ENCODE measurements around the gene LMO3.
"Not testable (repeated sequence)": the region's sequence is repeated elsewhere in the genome, so short reads cannot be mapped to it uniquely, and the experiment has no call there.

The LMO3 gene

GRCh38 chr12:16545836-16546235 is 60.1 kb downstream of the LMO3 start:
- H3K9me3 Mint-ChIP-seq = peaks cover 18% of the 10 kb centered on the region
- H3K27ac Mint-ChIP-seq = no peak overlapping the region
- no peak overlapping the region for H3K4me3 Mint-ChIP-seq
- no peaks in the 10 kb centered on the region for H3K4me1 Mint-ChIP-seq (ENCODE audit: low read depth)
- H3K27me3 Mint-ChIP-seq = no peaks in the 10 kb centered on the region
- H3K36me3 Mint-ChIP-seq (ENCODE audit: low read depth) = no peaks in the 10 kb centered on the region

- H3K4me3 Mint-ChIP-seq = no peak overlapping the region
- H3K36me3 Mint-ChIP-seq (ENCODE audit: low read depth) = no peaks in the 10 kb centered on the region
- no peak overlapping the region for H3K27ac Mint-ChIP-seq
- H3K27me3 Mint-ChIP-seq = no peaks in the 10 kb centered on the region
- no peaks in the 10 kb centered on the region for H3K4me1 Mint-ChIP-seq (ENCODE audit: low read depth)
- peaks cover 34% of the 10 kb centered on the region for H3K9me3 Mint-ChIP-seq
Observed at GRCh38 chr12:16542586-16542985, 63.4 kb downstream of the LMO3 start.

GRCh38 chr12:16537652-16538051 is 68.3 kb downstream of the LMO3 start:
- H3K4me1 Mint-ChIP-seq (ENCODE audit: low read depth); H3K36me3 Mint-ChIP-seq (ENCODE audit: low read depth); H3K27me3 Mint-ChIP-seq; H3K4me3 Mint-ChIP-seq; H3K27ac Mint-ChIP-seq: not testable (repeated sequence)
- peaks cover 39% of the 10 kb centered on the region for H3K9me3 Mint-ChIP-seq

- no peak overlapping the region for H3K27ac Mint-ChIP-seq
- H3K36me3 Mint-ChIP-seq (ENCODE audit: low read depth) = no peaks in the 10 kb centered on the region
- H3K4me1 Mint-ChIP-seq (ENCODE audit: low read depth) = no peaks in the 10 kb centered on the region
- no peaks in the 10 kb centered on the region for H3K27me3 Mint-ChIP-seq
- H3K9me3 Mint-ChIP-seq = peaks cover 11% of the 10 kb centered on the region
- no peak overlapping the region for H3K4me3 Mint-ChIP-seq
Observed at GRCh38 chr12:16531621-16532020, 74.3 kb downstream of the LMO3 start.

- H3K27me3 Mint-ChIP-seq = no peaks in the 10 kb centered on the region
- H3K9me3 Mint-ChIP-seq = peaks cover 8% of the 10 kb centered on the region
- no peaks in the 10 kb centered on the region for H3K4me1 Mint-ChIP-seq (ENCODE audit: low read depth)
Observed at GRCh38 chr12:16530268-16530850, 75.6 kb downstream of the LMO3 start.

GRCh38 chr12:16526693-16527092 is 79.3 kb downstream of the LMO3 start:
- Mint-ChIP-seq H3K27ac (no peak overlapping the region), H3K27me3 (no peaks in the 10 kb centered on the region), H3K9me3 (peaks cover 6% of the 10 kb centered on the region), H3K36me3 (ENCODE audit: low read depth) (no peaks in the 10 kb centered on the region), H3K4me1 (ENCODE audit: low read depth) (no peaks in the 10 kb centered on the region), H3K4me3 (no peak overlapping the region)

More at GRCh38 chr12:16530268-16530850, 75.6 kb downstream of the LMO3 start:
- Mint-ChIP-seq H3K36me3 (ENCODE audit: low read depth) (no peaks in the 10 kb centered on the region), H3K27ac (no peak overlapping the region), H3K4me3 (no peak overlapping the region)

- Mint-ChIP-seq H3K36me3 (ENCODE audit: low read depth) (no peaks in the 10 kb centered on the region), H3K9me3 (peaks cover 6% of the 10 kb centered on the region), H3K4me1 (ENCODE audit: low read depth) (no peaks in the 10 kb centered on the region), H3K27me3 (no peaks in the 10 kb centered on the region), H3K4me3 (no peak overlapping the region), H3K27ac (no peak overlapping the region)
Observed at GRCh38 chr12:16524378-16524777, 81.6 kb downstream of the LMO3 start.

GRCh38 chr12:16523951-16524331 is 82.0 kb downstream of the LMO3 start:
- no peaks in the 10 kb centered on the region for H3K27me3 Mint-ChIP-seq
- no peaks in the 10 kb centered on the region for H3K36me3 Mint-ChIP-seq (ENCODE audit: low read depth)
- H3K4me1 Mint-ChIP-seq (ENCODE audit: low read depth) = no peaks in the 10 kb centered on the region
- peaks cover 6% of the 10 kb centered on the region for H3K9me3 Mint-ChIP-seq
- no peak overlapping the region for H3K4me3 Mint-ChIP-seq
- no peak overlapping the region for H3K27ac Mint-ChIP-seq

GRCh38 chr12:16523284-16523950 is 82.5 kb downstream of the LMO3 start:
- H3K4me3 Mint-ChIP-seq = no peak overlapping the region
- no peaks in the 10 kb centered on the region for H3K36me3 Mint-ChIP-seq (ENCODE audit: low read depth)
- H3K4me1 Mint-ChIP-seq (ENCODE audit: low read depth) = no peaks in the 10 kb centered on the region
- no peak overlapping the region for H3K27ac Mint-ChIP-seq
- no peaks in the 10 kb centered on the region for H3K27me3 Mint-ChIP-seq
- H3K9me3 Mint-ChIP-seq = peaks cover 6% of the 10 kb centered on the region

- H3K4me3 Mint-ChIP-seq = no peak overlapping the region
- H3K9me3 Mint-ChIP-seq = peaks cover 6% of the 10 kb centered on the region
- H3K27ac Mint-ChIP-seq = no peak overlapping the region
- H3K36me3 Mint-ChIP-seq (ENCODE audit: low read depth) = no peaks in the 10 kb centered on the region
- no peaks in the 10 kb centered on the region for H3K27me3 Mint-ChIP-seq
- H3K4me1 Mint-ChIP-seq (ENCODE audit: low read depth) = no peaks in the 10 kb centered on the region
Observed at GRCh38 chr12:16520328-16520727, 85.6 kb downstream of the LMO3 start.

GRCh38 chr12:16515666-16516065 is 90.3 kb downstream of the LMO3 start:
- Mint-ChIP-seq H3K27ac (no peak overlapping the region), H3K27me3 (no peaks in the 10 kb centered on the region), H3K9me3 (no peaks in the 10 kb centered on the region), H3K4me1 (ENCODE audit: low read depth) (no peaks in the 10 kb centered on the region), H3K4me3 (no peak overlapping the region), H3K36me3 (ENCODE audit: low read depth) (no peaks in the 10 kb centered on the region)

- Mint-ChIP-seq H3K4me3 (no peak overlapping the region), H3K4me1 (ENCODE audit: low read depth) (no peaks in the 10 kb centered on the region), H3K27ac (no peak overlapping the region), H3K36me3 (ENCODE audit: low read depth) (no peaks in the 10 kb centered on the region), H3K9me3 (no peaks in the 10 kb centered on the region), H3K27me3 (no peaks in the 10 kb centered on the region)
Observed at GRCh38 chr12:16513231-16513630, 92.7 kb downstream of the LMO3 start.

- H3K27me3 Mint-ChIP-seq = no peaks in the 10 kb centered on the region
- H3K4me3 Mint-ChIP-seq = no peak overlapping the region
- peaks cover 1% of the 10 kb centered on the region for H3K9me3 Mint-ChIP-seq
- no peak overlapping the region for H3K27ac Mint-ChIP-seq
- no peaks in the 10 kb centered on the region for H3K36me3 Mint-ChIP-seq (ENCODE audit: low read depth)
- H3K4me1 Mint-ChIP-seq (ENCODE audit: low read depth) = no peaks in the 10 kb centered on the region
Observed at GRCh38 chr12:16509411-16509810, 96.6 kb downstream of the LMO3 start.

- no peak overlapping the region for H3K27ac Mint-ChIP-seq
- no peaks in the 10 kb centered on the region for H3K36me3 Mint-ChIP-seq (ENCODE audit: low read depth)
- peaks cover 12% of the 10 kb centered on the region for H3K9me3 Mint-ChIP-seq
- no peaks in the 10 kb centered on the region for H3K4me1 Mint-ChIP-seq (ENCODE audit: low read depth)
- H3K27me3 Mint-ChIP-seq = no peaks in the 10 kb centered on the region
- H3K4me3 Mint-ChIP-seq = no peak overlapping the region
Observed at GRCh38 chr12:16506394-16506793, 99.6 kb downstream of the LMO3 start.

GRCh38 chr12:16504200-16504599 is 101.8 kb downstream of the LMO3 start:
- Mint-ChIP-seq H3K27me3 (no peaks in the 10 kb centered on the region), H3K4me1 (ENCODE audit: low read depth) (no peaks in the 10 kb centered on the region), H3K36me3 (ENCODE audit: low read depth) (no peaks in the 10 kb centered on the region), H3K27ac (no peak overlapping the region), H3K4me3 (no peak overlapping the region), H3K9me3 (peaks cover 12% of the 10 kb centered on the region)

- H3K27me3 Mint-ChIP-seq = no peaks in the 10 kb centered on the region
- no peak overlapping the region for H3K27ac Mint-ChIP-seq
- H3K9me3 Mint-ChIP-seq = peaks cover 12% of the 10 kb centered on the region
- H3K4me1 Mint-ChIP-seq (ENCODE audit: low read depth) = no peaks in the 10 kb centered on the region
- no peaks in the 10 kb centered on the region for H3K36me3 Mint-ChIP-seq (ENCODE audit: low read depth)
- H3K4me3 Mint-ChIP-seq = no peak overlapping the region
Observed at GRCh38 chr12:16499611-16500010, 106.4 kb downstream of the LMO3 start.

Data from stimulated activated naive CD8-positive, alpha-beta T cell treated with anti-CD3 and anti-CD28 coated beads, Interleukin-15, Interleukin-2, amounts not matched to agents 100 ng/mL and 50 ng/mL, for 24 hours (primary cell).